SK-N-SH (cell line): ENCODE data around the gene PRDX1. TPM values are rescaled to one million over a fixed set of nuclear protein-coding genes. Genes with fewer than 3 reads are reported as not detected.

Experiments used
- CTCF ChIA-PET: fragments of 300-600, 350-600 bp; formaldehyde crosslinking; extraction: SDS; loops from one replicate; lab custom pipeline; 2021; lab: Yijun Ruan, JAX
- POLR2A ChIA-PET: fragments of 350-600 bp; sonication (Branson Sonifier 250); formaldehyde crosslinking; extraction: SDS; loops from one replicate; lab custom pipeline; 2020; ENCODE audit warnings: antibody characterized with exemption, inconsistent platforms; lab: Yijun Ruan, JAX
- DNase-seq: peaks from one replicate; pipeline ENCODE4 v3.0.0; 2012
- H2AFZ ChIP-seq: fragments of 200-600 bp; sonication (generic); 2 replicates; pipeline ENCODE4 v1.8.1; 2016; ENCODE audit warnings: antibody characterized with exemption, mild to moderate bottlenecking, low read depth
- H3F3A ChIP-seq: fragments of 200-600 bp; sonication (generic); replicated peaks from 2 replicates; pipeline ENCODE3; 2016; ENCODE audit warnings: antibody characterized with exemption, mild to moderate bottlenecking; ENCODE audit not compliant: insufficient read depth
- H3K27ac ChIP-seq, 2 experiments: fragments of 200-500 bp in 1 of 2; fragments of 200-600 bp in 1 of 2; sonication (Bioruptor generic) in 1 of 2; sonication (generic), shearing (Covaris generic) in 1 of 2; 2 replicates each; pipeline versions ENCODE4 v1.5.1 to v1.6.1; 2014 to 2016; ENCODE audit warnings: low read depth in 2 of 2, inconsistent platforms in 1 of 2, low read length in 1 of 2, mild to moderate bottlenecking in 1 of 2, mixed read lengths in 1 of 2
- H3K27me3 ChIP-seq: fragments of 200-600 bp; sonication (generic), shearing (Covaris generic); 2 replicates; pipeline ENCODE4 v1.6.1; 2016; ENCODE audit warnings: mixed run types; ENCODE audit not compliant: insufficient read depth
- H3K36me3 ChIP-seq, 2 experiments: fragments of 200-500 bp in 1 of 2; fragments of 200-600 bp in 1 of 2; sonication (Bioruptor generic) in 1 of 2; sonication (generic) in 1 of 2; replicated peaks in 1 of 2; 2 replicates each; pipeline versions ENCODE3 to v1.5.1; 2014 to 2016; ENCODE audit warnings: low read length in 1 of 2, mild to moderate bottlenecking in 1 of 2; ENCODE audit not compliant: insufficient read depth in 2 of 2, control insufficient read depth in 1 of 2
- H3K4me1 ChIP-seq, 2 experiments: fragments of 200-500 bp in 1 of 2; fragments of 200-600 bp in 1 of 2; sonication (Bioruptor generic) in 1 of 2; sonication (generic), shearing (Covaris generic) in 1 of 2; 2 replicates each; pipeline versions ENCODE4 v1.5.1 to v1.6.1; 2014 to 2016; ENCODE audit warnings: low read depth in 1 of 2, low read length in 1 of 2, mixed run types in 1 of 2; ENCODE audit not compliant: insufficient read depth in 2 of 2, control insufficient read depth in 1 of 2
- H3K4me2 ChIP-seq: fragments of 200-600 bp; sonication (generic), shearing (Covaris generic); 2 replicates; pipeline ENCODE4 v1.6.1; 2017; ENCODE audit warnings: mixed run types
- H3K4me3 ChIP-seq, 2 experiments: fragments of 200-500 bp in 1 of 2; fragments of 200-600 bp in 1 of 2; sonication (Bioruptor generic) in 1 of 2; sonication (generic), shearing (Covaris generic) in 1 of 2; 2 replicates each; pipeline versions ENCODE4 v1.5.1 to v1.8.1; 2014 to 2016; ENCODE audit warnings: low read depth in 2 of 2, inconsistent platforms in 1 of 2, low read length in 1 of 2, mild to moderate bottlenecking in 1 of 2, mixed read lengths in 1 of 2, moderate library complexity in 1 of 2
- H3K79me2 ChIP-seq: fragments of 200-600 bp; sonication (generic); 2 replicates; pipeline ENCODE4 v1.8.1; 2017; ENCODE audit warnings: mild to moderate bottlenecking; ENCODE audit not compliant: insufficient read depth
- H3K9ac ChIP-seq: fragments of 200-600 bp; sonication (generic); 2 replicates; pipeline ENCODE4 v1.6.1; 2017; ENCODE audit warnings: mixed run types
- H3K9me2 ChIP-seq: fragments of 200-600 bp; sonication (generic); 2 replicates; pipeline ENCODE4 v1.6.1; 2017; ENCODE audit warnings: mixed run types
- H3K9me3 ChIP-seq: fragments of 200-600 bp; sonication (generic); 2 replicates; pipeline ENCODE4 v1.6.1; 2017; ENCODE audit warnings: mixed run types, mild to moderate bottlenecking, moderate library complexity
- H4K20me1 ChIP-seq: fragments of 200-600 bp; sonication (generic); 2 replicates; pipeline ENCODE4 v1.6.1; 2017; ENCODE audit warnings: mild to moderate bottlenecking, mixed run types; ENCODE audit not compliant: insufficient read depth
- CTCF ChIP-seq: fragments of 200-600 bp; sonication (generic); IDR thresholded peaks from 2 replicates; pipeline ENCODE4 v1.6.1; 2017; ENCODE audit warnings: antibody characterized with exemption, mild to moderate bottlenecking, moderate library complexity
- ELF1 ChIP-seq: IDR thresholded peaks from 2 replicates; pipeline ENCODE4 v1.4.0; 2012
- EP300 ChIP-seq, 2 experiments: IDR thresholded peaks; 2 replicates each; pipeline versions ENCODE4 v1.4.0 to v1.6.1; 2012; ENCODE audit warnings: borderline replicate concordance in 1 of 2, low read depth in 1 of 2, low read length in 1 of 2
- FOXJ3 ChIP-seq: sonication (generic); formaldehyde crosslinking; IDR thresholded peaks from 2 replicates; pipeline ENCODE4 v1.5.1; 2020; ENCODE audit warnings: mild to moderate bottlenecking, missing genetic modification reagents
- GABPA ChIP-seq: IDR thresholded peaks from 2 replicates; pipeline ENCODE4 v1.4.0; 2012; ENCODE audit warnings: low read depth, mild to moderate bottlenecking
- GATA2 ChIP-seq: sonication (generic); formaldehyde crosslinking; IDR thresholded peaks from 2 replicates; pipeline ENCODE4 v1.5.0; 2020; ENCODE audit warnings: mild to moderate bottlenecking, missing genetic modification reagents
- JUND ChIP-seq: IDR thresholded peaks from 2 replicates; pipeline ENCODE4 v1.4.0; 2012
- MAX ChIP-seq: IDR thresholded peaks from 2 replicates; pipeline ENCODE4 v1.4.0; 2012; ENCODE audit warnings: low read depth
- NFIC ChIP-seq: IDR thresholded peaks from 2 replicates; pipeline ENCODE4 v1.4.0; 2012; ENCODE audit warnings: borderline replicate concordance
- PBX3 ChIP-seq: IDR thresholded peaks from 2 replicates; pipeline ENCODE4; 2012
- RCOR1 ChIP-seq: fragments of 150-350 bp; IDR thresholded peaks from 2 replicates; pipeline ENCODE4 v1.6.1; 2017; ENCODE audit warnings: antibody characterized with exemption, low read length
- RFX5 ChIP-seq: IDR thresholded peaks from 2 replicates; pipeline ENCODE4 v1.6.1; 2012; ENCODE audit warnings: mild to moderate bottlenecking, improper control_type of control experiment, low read length
- RXRA ChIP-seq: IDR thresholded peaks from 2 replicates; pipeline ENCODE4 v1.4.0; 2012; ENCODE audit warnings: low read depth, mild to moderate bottlenecking, borderline replicate concordance
- SIN3A ChIP-seq: IDR thresholded peaks from 2 replicates; pipeline ENCODE4 v1.6.1; 2012; ENCODE audit warnings: low read depth, mild to moderate bottlenecking, low read length, moderate library complexity, borderline replicate concordance
- SMC3 ChIP-seq: IDR thresholded peaks from 2 replicates; pipeline ENCODE4 v1.6.1; 2012; ENCODE audit warnings: low read depth, low read length, improper control_type of control experiment
- TAF1 ChIP-seq: IDR thresholded peaks from 2 replicates; pipeline ENCODE4 v1.6.1; 2012; ENCODE audit warnings: low read depth, mild to moderate bottlenecking, low read length, moderate library complexity, borderline replicate concordance
- TEAD4 ChIP-seq: IDR thresholded peaks from 2 replicates; pipeline ENCODE4 v1.4.0; 2012; ENCODE audit warnings: mild to moderate bottlenecking, borderline replicate concordance; ENCODE audit not compliant: insufficient read depth
- ZBTB33 ChIP-seq: IDR thresholded peaks from 2 replicates; pipeline ENCODE4 v1.4.0; 2012; ENCODE audit warnings: low read depth, borderline replicate concordance
- WGBS: methylation state at CpG from one replicate; pipeline ENCODE4 v1.1.6; 2017; ENCODE audit warnings: low lambda C conversion rate; 5-methylcytosine and 5-hydroxymethylcytosine counted together
- polyA plus RNA-seq, 3 experiments: library from polyadenylated mRNA; depleted of rRNA; stranded (reverse); fragments of >200 nt; gene quantifications; 2 replicates each; pipeline ENCODE4 v1.2.3, GENCODE V29; 2012

Gene PRDX1
- polyA plus RNA-seq, 1 of the 3 experiments (the other 2 are of a cell fraction): 467 TPM

GRCh38 chr1:45541193-45541592, 19.5 kb upstream of the PRDX1 start:
- TF ChIP-seq SMC3 (no peak), TAF1 (no peak), RCOR1 (no peak), TEAD4 (no peak), PBX3 (no peak), ZBTB33 (no peak)

GRCh38 chr1:45536886-45537285, 15.2 kb upstream of the PRDX1 start:
- POLR2A ChIA-PET: interaction anchor here (3.7 kb wide), 1 partner anchor 15 kb away, joined by 16 read pairs; the partner anchor contains the start of gene PRDX1
- no peaks in the 10 kb centered on the region for H3K4me1 ChIP-seq
- no peaks in the 10 kb centered on the region for H3K9me2 ChIP-seq
- no peaks in the 10 kb centered on the region for H4K20me1 ChIP-seq
- no peak overlapping the region for H3K4me2 ChIP-seq
- no peak for DNase-seq
- H3K79me2 ChIP-seq: no peaks in the 10 kb centered on the region
- H3F3A ChIP-seq: no peaks in the 10 kb centered on the region
- H3K4me3 ChIP-seq: no peak overlapping the region
- no peaks in the 10 kb centered on the region for H3K27me3 ChIP-seq
- no peaks in the 10 kb centered on the region for H3K9me3 ChIP-seq
- 75% methylated on average over 4 of the region's 4 CpGs for WGBS
- CTCF ChIA-PET: interaction anchor here (0.8 to 3.0 kb wide), 2 partner anchors 33 to 39 kb away, joined by 3 to 14 read pairs; no protein-coding TSS in a partner anchor
- H3K9ac ChIP-seq: no peak overlapping the region
- H3K36me3 ChIP-seq: no peaks in the 10 kb centered on the region
- no peak overlapping the region for H3K27ac ChIP-seq
- no peak overlapping the region for H2AFZ ChIP-seq
- TF ChIP-seq RCOR1: no peak
- no peak for TF ChIP-seq EP300 (IDR thresholded peaks at IDR 0.05; ENCODE audit: borderline replicate concordance in 1 of 2, low read depth in 1 of 2, low read length in 1 of 2)
- TF ChIP-seq PBX3: no peak
- no peak for TF ChIP-seq RXRA
- no peak for TF ChIP-seq CTCF
- TF ChIP-seq JUND: no peak
- no peak for TF ChIP-seq SIN3A
- TF ChIP-seq TEAD4: no peak
- TF ChIP-seq RFX5: no peak
- no peak for TF ChIP-seq MAX
- TF ChIP-seq NFIC: no peak
- no peak for TF ChIP-seq TAF1
- TF ChIP-seq FOXJ3: no peak
- TF ChIP-seq ELF1: no peak
- no peak for TF ChIP-seq GABPA
- TF ChIP-seq GATA2 (CRISPR knock-in tag): no peak

More at GRCh38 chr1:45541193-45541592, 19.5 kb upstream of the PRDX1 start:
- no peaks in the 10 kb centered on the region for H4K20me1 ChIP-seq
- H3K4me3 ChIP-seq: no peak overlapping the region
- H3K36me3 ChIP-seq: no peaks in the 10 kb centered on the region
- H3K9me3 ChIP-seq: no peaks in the 10 kb centered on the region
- H2AFZ ChIP-seq: no peak overlapping the region
- DNase-seq: no peak
- 91% methylated on average over 1 of the region's 1 CpG for WGBS
- no peaks in the 10 kb centered on the region for H3K27me3 ChIP-seq
- POLR2A ChIA-PET: no interaction called here
- H3K4me1 ChIP-seq: no peaks in the 10 kb centered on the region
- H3K9ac ChIP-seq: no peak overlapping the region
- H3K27ac ChIP-seq: no peak overlapping the region
- H3K79me2 ChIP-seq: no peaks in the 10 kb centered on the region
- H3F3A ChIP-seq: no peaks in the 10 kb centered on the region
- CTCF ChIA-PET: no interaction called here
- no peaks in the 10 kb centered on the region for H3K9me2 ChIP-seq
- no peak overlapping the region for H3K4me2 ChIP-seq
